Measurements from ENCODE around the gene CLASP2.
"Not testable (repeated sequence)": the region's sequence is repeated elsewhere in the genome, so short reads cannot be mapped to it uniquely, and the experiment has no call there.

The CLASP2 gene

GRCh38 chr3:33451994-33452393, 266.1 kb downstream of the CLASP2 start:
- DNase-seq (ENCODE audit: low read depth in 2 of 2) = not testable (repeated sequence)

GRCh38 chr3:33447958-33448357, 270.1 kb downstream of the CLASP2 start:
- DNase-seq (ENCODE audit: low read depth in 2 of 2) = no peak

DNA sequence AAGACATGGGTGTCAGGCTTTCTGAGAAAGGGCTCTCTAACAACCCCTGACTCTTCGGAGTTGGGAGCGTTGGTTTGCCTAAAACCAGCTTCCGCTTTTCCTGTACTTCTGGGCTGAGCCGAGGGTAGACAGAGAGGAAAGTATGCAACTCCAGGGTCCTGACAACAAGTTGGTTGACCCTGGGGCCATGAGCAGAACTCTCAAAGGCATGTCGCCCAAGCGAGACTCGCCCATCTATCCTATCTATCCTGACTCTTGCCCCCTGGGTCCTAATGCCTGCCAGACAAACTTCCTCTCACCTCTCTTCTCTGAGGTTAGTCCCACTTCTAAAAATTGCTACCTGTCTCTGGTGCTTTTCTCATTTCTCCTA, 270.8 kb downstream of the CLASP2 start:
- DNase-seq (ENCODE audit: low read depth in 2 of 2) = not testable (repeated sequence)

Measured in activated CD8-positive, alpha-beta memory T cell treated with anti-CD3 and anti-CD28 coated beads for 4 hours (primary cell).